Astrocyte of the cerebellum (primary cell): ENCODE data around the gene CD177.
A peak's percentile ranks its signal among the peaks of the same experiment; 100 is the strongest.
"Not testable (repeated sequence)": the region's sequence is repeated elsewhere in the genome, so short reads cannot be mapped to it uniquely, and the experiment has no call there.

Experiments used
- DNase-seq: peaks from one replicate; pipeline ENCODE4 v3.0.0-alpha.2; 2011; ENCODE audit warnings: low read depth
- H3K4me3 ChIP-seq: 2 replicates; pipeline ENCODE4 v1.5.1; 2011; ENCODE audit warnings: mild to moderate bottlenecking, low read depth, low read length, moderate library complexity
- in situ Hi-C: cut with HindIII; loops from 2 replicates; pipeline ENCODE4 v1.10.0; 2017; ENCODE audit warnings: low sequenced_read_pairs
- TF ChIP-seq, protein P1 (sequence below): IDR thresholded peaks from 2 replicates; pipeline ENCODE4 v1.5.1; 2012; ENCODE audit warnings: low read length, low read depth, moderate library complexity, mild to moderate bottlenecking; ENCODE audit errors: missing control alignments

Gene CD177

DNA sequence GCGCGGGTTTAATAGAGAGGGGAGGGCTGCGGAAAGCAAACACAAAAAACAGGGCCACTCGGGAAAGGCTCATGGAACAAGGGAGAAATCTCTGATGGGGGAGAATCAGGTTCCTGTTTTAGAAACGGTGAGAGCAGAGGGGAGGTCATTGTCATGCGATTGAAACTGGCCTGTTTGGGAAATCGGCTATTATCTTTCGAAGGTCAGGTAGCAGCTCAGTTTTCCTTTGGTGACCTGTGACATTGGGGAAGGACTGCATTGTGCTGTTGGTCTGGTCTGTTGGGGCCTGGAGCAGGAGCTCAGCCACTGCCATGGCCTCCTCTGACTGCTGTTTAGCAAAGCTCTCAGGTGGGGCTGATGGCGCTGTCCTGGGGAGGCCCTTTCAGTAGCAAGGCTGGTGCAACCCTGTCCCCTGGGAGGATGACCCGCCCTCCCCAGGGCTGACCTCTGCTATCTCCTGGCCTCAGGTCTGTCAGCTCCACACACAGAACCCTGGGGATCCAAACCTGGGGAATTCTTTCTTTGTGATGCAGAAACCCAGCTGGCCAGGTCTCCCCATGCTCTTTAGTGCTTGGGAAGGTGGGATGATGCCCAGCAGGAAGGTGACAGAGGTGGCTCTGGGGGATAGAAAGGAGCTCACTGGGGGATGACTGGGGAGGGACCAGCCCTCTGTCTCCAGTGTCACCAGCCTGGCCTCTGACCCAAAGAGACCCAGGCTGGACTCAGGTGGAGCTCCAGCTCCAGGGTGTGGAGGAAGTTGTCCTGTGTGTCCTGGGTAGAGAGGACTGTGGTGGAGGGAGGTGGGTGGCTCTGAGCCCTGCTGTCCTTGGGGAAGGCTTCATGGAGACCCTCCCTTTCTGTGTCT lies 21.2 kb upstream of the CD177 start:
- in situ Hi-C loops: no loop called here
- TF ChIP-seq, protein P1, sequence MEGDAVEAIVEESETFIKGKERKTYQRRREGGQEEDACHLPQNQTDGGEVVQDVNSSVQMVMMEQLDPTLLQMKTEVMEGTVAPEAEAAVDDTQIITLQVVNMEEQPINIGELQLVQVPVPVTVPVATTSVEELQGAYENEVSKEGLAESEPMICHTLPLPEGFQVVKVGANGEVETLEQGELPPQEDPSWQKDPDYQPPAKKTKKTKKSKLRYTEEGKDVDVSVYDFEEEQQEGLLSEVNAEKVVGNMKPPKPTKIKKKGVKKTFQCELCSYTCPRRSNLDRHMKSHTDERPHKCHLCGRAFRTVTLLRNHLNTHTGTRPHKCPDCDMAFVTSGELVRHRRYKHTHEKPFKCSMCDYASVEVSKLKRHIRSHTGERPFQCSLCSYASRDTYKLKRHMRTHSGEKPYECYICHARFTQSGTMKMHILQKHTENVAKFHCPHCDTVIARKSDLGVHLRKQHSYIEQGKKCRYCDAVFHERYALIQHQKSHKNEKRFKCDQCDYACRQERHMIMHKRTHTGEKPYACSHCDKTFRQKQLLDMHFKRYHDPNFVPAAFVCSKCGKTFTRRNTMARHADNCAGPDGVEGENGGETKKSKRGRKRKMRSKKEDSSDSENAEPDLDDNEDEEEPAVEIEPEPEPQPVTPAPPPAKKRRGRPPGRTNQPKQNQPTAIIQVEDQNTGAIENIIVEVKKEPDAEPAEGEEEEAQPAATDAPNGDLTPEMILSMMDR: no peak
- DNase-seq: no peak
- H3K4me3 ChIP-seq: no peak overlapping the region

DNA sequence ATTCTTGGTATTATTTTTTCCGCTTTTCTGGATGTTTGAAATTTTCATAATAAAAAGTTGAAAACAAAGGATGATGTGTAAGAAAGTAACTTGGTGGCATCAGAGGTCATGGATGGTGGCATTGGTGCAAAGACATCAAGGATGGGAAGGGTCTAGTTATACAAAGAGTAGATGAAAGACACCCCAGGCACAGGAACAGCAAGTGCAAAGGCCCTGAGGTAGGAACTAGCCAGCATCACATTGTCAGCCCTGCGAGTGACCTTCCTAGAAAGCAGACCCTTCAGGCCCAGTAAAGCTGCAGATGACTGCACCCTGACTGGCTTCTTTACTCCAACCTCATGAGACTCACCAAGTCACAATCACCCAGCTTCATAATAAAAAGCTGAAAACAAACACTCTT lies 17.0 kb upstream of the CD177 start:
- in situ Hi-C loops, DNase-seq, H3K4me3 ChIP-seq: not testable (repeated sequence)

DNA sequence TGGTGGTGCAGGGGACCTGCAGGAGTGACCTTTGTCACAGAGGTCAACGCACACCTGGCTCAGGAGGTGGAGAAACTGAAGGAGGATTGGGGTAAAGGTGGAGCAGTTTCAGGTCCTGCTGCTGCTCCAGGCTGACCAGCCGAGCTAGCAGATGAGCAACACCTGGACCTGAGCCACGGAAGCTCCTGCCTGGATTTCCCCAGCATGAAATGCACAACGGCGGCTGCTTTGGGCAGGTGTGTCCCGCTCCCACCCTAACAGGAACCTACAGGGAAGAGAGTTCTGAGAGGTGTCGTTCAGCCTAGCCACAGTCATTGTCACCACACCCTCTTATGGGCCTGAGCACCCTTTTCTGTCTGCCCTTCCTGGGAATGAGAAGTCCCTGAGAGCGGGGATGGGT lies 15.7 kb upstream of the CD177 start:
- H3K4me3 ChIP-seq: no peak overlapping the region
- in situ Hi-C loops: no loop called here
- DNase-seq: no peak
- TF ChIP-seq, protein P1: no peak

DNA sequence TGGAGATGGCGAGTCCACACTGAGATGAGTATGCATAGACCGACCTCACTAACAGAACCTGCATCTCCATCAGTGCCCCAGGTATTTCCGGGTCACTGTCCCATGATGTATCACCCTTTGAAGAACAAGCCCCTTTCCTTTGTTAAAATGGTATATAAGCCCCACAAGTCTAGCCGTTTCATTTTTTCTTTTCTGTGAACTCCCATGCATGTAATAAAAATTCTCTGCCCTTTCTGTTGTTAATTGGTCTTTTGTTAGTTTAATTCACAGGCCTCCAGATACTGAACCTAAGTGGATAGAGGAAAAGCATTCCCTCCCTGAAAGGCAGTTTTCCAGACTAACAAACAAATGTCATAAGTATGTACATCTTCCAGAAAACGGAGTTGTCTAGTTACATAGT lies 15.0 kb upstream of the CD177 start:
- in situ Hi-C loops: no loop called here
- TF ChIP-seq, protein P1: no peak

DNA sequence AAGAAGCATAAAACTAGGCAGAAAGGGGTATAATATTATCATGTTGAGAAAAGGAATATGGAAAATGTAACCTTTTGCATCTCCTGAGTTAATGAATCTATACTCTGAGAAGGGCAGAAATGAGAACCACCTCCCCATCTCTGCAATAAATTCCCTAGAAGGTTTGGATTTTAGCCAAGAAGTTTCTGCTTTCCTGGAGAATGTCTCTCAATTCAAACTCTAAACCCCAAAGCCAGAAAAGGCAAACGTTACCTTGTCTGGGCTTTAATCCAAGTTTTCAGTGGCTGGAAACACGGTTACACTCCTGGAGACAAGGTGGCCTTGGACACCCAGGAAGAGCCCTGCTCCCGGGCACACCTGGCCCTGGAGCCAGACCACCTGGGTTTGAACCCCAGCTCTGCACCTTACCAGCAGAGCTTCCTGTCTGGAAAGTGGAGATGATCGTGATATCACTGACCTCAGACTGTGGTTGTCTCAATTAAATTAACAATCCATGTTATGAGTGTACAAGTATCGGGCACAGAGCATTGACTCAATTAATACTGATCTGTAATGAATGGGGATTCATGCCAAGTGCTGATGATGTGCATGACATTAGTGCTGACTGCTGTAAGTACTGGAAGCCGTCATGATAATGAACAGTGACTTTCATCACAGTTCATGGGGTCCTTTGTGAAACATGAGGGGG lies 14.1 kb upstream of the CD177 start:
- in situ Hi-C loops, H3K4me3 ChIP-seq, DNase-seq: not testable (repeated sequence)

More for the DNA sequence above, 15.0 kb upstream of the CD177 start:
- no peak for DNase-seq
- no peak overlapping the region for H3K4me3 ChIP-seq

DNA sequence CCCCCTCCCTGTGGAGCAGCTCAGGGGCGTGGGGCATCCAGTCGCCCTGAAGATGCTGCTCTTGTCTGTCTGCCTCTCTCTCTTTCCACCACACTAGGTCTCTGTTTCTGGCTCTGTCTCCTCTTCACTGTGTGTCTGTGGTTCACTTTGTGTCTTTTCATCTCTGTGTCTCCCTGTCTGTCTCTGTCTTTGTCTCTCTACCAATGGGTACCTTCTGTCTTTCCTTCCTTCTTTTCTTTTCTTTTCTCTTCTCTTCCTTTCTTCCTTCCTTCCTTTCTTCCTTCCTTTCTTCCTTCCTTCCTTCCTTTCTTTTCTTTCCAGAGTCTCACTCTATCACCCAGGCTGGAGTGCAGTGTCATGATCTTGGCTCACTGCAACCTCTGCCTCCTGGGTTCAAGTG lies 13.4 kb upstream of the CD177 start:
- DNase-seq, in situ Hi-C loops, H3K4me3 ChIP-seq: not testable (repeated sequence)

DNA sequence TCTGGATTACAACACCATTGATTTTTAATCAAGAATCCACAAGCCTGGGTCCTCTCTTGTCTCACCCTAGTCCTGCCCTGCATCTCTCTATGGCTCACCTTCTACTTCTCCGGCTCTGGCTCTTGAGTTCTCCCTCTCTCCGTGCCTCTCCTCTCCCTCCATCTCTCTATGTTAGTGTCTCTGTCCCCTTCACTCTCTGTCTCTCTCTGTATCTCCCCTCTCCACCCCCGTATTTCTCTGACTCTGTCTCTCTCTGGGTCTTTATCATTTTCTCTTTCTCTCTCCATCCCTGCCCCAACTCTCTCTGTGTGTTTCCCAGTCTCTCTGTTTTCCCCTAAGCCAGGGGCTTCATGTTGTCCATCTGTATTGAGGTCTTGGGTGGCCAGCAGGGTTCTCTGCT lies 12.4 kb upstream of the CD177 start:
- in situ Hi-C loops, DNase-seq: not testable (repeated sequence)

DNA sequence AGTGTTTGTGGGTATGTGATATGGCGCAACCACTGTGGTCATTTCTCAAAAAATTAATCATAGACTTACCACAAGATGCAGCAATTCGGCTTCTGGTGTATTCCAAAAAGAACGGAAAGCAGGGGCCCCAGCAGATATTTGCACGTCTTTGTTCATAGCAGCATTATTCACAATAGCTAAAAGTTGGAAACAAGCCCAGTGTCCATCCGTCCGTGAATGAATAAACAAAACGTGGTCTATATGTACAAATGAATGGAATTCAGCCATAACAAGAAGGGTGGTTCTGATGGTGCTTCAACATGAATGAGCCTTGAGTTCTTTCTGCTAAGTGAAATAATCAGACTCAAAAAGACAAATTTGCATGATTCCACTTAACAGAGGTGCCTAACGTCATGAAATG lies 11.4 kb upstream of the CD177 start:
- peak; percentile 37 for DNase-seq
- H3K4me3 ChIP-seq, in situ Hi-C loops: not testable (repeated sequence)

More for the DNA sequence above, 12.4 kb upstream of the CD177 start:
- not testable (repeated sequence) for H3K4me3 ChIP-seq

DNA sequence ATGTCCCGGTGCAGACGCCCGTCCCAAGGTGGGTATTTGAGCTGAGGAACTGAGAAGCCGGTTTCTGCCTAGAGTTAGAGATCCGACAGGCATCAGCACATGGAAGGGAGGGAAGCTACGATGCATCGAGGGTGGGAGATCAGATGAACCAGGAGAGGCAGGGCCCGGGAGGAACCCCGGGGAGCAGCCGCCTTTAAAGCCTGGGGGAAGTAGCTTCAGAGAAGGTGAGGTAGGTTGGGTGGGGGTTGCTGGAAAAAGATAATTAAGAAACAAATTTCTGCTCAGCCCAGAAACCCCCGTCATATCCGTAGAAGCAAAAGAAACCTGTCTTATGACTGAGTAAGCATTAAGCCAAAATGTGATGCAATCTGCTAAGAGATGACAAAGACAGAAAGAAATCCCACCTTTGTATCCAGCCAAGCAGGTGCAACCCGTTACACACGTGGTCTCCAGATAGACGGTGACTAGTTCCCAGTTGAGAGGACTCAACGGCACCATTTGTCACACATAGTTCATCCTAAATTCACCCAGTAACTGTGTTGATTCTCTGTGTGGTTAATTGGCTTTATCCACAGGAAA lies 9.1 kb upstream of the CD177 start:
- H3K4me3 ChIP-seq, DNase-seq, in situ Hi-C loops: not testable (repeated sequence)

DNA sequence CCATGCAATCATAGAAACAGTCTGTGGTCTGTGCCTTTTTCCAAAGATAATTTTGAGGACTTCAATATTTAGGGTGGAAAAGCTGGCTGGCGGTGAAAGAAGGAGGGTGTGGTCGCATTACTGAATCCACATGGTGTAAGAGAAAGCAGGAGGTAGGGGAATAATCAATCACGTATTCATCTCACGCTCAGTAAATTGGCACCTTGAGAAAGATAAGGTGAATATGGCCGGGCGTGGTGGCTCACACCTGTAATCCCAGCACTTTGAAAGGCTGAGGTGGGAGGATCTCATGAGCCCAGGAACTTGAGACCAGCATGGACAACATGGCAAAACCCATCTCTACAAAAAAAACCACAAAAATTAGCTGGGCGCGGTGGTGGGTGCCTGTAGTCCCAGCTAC lies 3.7 kb upstream of the CD177 start:
- H3K4me3 ChIP-seq, DNase-seq, in situ Hi-C loops: not testable (repeated sequence)
